ENCODE measurements around the gene ECHDC1.
"Not testable (repeated sequence)": the region's sequence is repeated elsewhere in the genome, so short reads cannot be mapped to it uniquely, and the experiment has no call there.

Gene ECHDC1, protein sequence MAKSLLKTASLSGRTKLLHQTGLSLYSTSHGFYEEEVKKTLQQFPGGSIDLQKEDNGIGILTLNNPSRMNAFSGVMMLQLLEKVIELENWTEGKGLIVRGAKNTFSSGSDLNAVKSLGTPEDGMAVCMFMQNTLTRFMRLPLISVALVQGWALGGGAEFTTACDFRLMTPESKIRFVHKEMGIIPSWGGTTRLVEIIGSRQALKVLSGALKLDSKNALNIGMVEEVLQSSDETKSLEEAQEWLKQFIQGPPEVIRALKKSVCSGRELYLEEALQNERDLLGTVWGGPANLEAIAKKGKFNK

GRCh38 chr6:127342946-127343808 is at the start of gene ECHDC1:
Gene ECHDC1, minus strand, starts transcription at chr6:127343609. Its CDS starts 12,581 bp downstream, at chr6:127331028.
- DNase-seq (ENCODE audit: low read depth): peak; percentile 56

DNA sequence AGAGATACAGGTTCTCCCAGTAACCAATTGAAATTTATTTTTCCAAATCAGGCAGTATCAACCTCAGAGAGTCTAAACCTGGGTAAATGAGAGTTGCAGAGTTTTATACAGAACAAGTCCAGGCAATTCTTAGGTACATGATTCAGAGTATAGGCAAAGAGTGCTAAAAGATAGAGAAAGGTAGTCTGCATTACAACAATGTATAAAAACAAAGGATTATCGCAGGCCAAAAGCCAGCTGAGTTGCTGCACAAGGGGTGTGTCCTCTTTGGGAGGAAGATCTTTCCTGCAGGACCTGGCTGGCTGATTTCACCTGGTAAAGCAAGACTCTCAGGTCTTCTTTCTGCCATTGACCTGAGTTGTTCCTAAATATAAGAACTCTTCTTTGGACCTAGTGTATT is 48.9 kb upstream of the ECHDC1 start:
- no peak for DNase-seq (ENCODE audit: low read depth)

GRCh38 chr6:127391094-127391953 is 47.9 kb upstream of the ECHDC1 start:
- no peak for DNase-seq (ENCODE audit: low read depth)

DNA sequence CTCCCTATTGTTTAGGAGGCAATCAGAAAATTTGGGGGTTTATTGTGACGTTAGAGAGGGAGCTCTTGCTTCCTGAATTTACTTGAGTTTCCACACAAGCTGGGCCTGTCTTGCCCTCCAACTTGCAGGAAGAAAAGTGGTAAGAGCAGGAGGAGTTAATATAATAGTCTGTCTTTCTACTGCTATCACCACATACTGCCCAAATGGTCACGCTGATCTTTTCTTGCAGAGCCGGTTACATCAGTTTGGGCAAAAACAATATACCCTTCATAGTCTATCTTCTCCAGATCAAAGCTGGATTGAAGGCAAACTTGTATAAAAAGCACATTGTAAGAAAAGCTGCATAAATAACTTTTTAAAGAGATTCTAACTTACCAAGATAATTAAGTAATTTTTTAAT is 46.3 kb upstream of the ECHDC1 start:
- no peak for DNase-seq (ENCODE audit: low read depth)

DNA sequence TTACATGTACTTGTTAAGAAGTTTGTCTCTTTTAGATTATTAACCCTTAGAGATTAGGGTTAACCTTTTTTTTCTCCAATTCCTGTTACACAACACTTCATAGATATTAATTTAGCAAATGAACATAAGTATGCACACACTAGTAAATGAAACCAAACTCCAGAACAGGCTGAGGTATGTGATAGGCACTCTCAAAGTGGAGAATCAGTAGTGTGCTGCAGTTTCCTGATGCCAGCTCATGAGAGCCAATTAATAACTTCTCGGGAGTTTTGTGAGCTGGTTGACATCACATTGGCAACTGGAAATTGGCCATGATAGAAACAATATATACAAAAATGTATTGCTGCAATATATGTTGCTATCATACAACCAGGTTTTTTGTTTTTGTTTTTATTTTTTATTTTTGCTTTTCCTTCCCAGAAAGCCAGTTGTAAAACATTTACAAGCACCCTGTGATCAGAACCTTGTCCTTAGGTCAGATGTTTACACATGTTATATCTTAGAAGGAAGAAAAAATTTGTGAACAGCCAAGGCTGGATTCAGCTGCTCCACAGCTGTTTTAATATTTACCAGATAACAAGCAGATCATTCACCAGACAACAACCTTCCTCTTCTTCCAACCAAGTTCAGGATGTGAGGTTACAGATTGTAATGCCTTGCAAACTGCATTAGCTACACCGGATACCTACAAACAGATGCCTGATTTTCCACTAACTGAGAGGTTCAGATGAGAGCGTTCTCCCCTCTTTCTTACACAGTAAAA is 42.4 kb upstream of the ECHDC1 start:
- DNase-seq (ENCODE audit: low read depth): no peak

- not testable (repeated sequence) for DNase-seq (ENCODE audit: low read depth)
These were observed 41.4 kb upstream of the ECHDC1 start for GRCh38 chr6:127384848-127385247.

DNA sequence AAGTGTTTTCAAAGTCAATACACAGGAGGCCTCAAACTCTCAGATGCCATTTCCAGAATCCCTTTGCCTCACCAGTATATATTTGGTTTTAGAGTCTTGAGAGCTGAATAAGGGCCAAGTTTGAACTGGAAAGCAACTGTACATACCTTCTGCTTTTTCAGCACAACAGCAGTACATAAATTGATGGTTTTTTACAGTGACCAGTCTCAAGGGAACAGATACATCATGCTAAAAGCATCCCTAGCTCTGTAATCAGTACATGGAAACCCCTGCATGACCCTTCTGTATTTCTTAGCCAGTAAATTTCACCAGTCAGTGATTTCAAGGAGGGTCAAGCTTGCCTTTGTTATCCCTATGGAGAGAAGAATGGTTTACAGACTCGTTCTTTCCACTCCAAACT is 40.6 kb upstream of the ECHDC1 start:
- peak; percentile 63 for DNase-seq (ENCODE audit: low read depth)

DNA sequence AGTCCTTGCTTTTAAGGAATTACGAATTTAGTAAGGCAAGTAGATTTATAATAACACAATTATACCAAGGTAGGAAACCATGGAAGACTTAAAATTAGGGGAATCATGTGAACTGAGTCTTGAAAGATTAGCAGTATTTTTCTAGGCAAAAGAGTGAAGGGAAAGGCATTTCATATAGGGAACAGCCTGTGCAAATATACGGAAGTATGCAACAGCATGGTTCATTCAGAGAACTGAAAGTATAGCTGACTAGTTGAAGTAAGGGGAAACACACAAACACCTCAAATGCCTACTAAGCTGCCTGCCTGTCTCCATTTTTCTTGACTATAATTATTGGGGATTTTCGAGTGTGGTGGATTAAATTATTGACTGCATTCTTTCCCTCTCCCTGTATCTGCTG is 39.0 kb upstream of the ECHDC1 start:
- no peak for DNase-seq (ENCODE audit: low read depth)

DNA sequence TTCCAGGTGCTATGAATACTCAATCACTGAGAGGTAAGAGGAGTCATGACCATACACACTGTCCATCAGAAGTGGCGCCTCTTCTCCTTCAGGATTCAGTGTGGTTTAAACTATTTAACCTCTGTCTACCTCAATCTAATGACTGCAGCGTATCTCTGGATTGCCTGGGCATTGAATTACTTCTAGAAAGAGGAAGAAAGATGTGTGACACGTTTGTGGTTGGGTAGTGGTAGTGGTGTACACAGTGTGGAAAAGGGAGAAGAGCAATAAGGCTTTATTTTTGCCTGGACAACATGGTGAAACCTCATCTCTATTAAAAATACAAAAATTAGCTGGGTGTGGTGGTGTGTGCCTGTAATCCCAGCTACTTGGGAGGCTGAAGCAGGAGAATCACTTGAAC is 38.0 kb upstream of the ECHDC1 start:
- DNase-seq (ENCODE audit: low read depth): no peak

GRCh38 chr6:127376685-127377084 is 33.3 kb upstream of the ECHDC1 start:
- no peak for DNase-seq (ENCODE audit: low read depth)

GRCh38 chr6:127367023-127367375 is 23.6 kb upstream of the ECHDC1 start:
- no peak for DNase-seq (ENCODE audit: low read depth)

- DNase-seq (ENCODE audit: low read depth): peak; percentile 96
These were observed 23.0 kb upstream of the ECHDC1 start for GRCh38 chr6:127366282-127367022.

DNA sequence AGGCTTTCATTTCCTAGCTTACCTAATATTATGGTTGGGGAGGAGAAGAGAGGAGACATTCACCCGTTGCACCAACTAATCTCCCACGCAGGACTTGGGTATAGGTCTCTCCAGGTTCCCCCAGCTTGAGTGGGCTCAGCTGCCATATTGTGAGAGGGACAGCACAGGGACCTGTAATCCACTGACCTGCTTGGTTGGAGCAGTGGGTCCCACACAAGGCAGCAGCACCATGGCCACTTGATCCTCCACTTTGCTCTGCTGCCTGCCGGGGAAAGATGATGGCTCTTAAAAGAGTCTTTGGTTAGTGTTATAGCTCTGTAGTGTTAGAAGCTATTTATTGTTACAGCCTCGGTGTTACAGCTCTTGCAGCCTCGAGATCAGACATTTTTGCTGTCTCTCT is 22.5 kb upstream of the ECHDC1 start:
- no peak for DNase-seq (ENCODE audit: low read depth)

- no peak for DNase-seq (ENCODE audit: low read depth)
These were observed 9.1 kb upstream of the ECHDC1 start for GRCh38 chr6:127352524-127352923.

DNA sequence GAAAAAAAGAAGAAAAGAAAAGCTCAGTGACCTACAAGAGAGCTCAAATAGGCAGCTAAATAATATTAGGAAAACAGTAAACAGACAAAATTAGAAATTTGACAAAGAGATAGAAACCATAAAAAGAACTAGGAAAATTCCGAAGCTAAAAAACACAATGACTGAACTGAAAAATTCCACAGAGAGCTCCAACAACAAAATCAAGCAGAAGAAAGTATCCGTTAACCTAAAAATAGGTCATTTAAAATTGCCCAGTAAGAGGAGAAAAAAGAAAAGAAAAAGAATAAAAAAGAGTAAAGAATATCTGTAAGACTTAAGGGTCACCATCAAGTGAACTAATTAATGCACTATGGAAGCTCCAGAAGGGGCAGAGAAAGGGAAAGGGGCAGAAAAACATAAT is 6.6 kb upstream of the ECHDC1 start:
- no peak for DNase-seq (ENCODE audit: low read depth)

DNA sequence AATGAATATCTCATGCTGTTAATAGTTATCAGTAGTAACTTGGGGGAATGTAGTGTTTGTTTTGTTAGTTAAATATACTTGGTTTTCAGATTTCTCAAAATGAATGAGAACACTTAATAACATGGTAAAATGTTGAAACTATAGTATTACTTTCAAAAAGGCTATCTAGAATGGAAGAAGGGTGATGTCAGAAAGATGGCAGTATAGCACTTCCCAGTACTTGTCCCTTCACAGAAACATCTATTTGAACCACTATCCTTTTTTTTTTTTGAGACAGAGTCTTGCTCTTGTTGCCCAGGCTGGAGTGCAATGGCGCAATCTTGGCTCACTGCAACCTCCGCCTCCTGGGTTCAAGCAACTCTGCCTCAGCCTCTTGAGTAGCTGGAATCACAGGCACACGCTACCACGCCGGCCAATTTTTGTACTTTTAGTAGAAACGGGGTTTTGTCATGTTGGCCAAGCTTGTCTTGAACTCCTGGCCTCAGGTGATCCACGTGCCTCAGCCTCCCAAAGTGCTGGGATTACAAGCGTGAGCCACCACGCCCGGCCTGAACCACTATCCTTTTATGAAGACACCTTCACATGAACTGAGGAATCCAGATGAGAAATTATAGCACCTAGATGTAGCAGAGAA is 4.7 kb upstream of the ECHDC1 start:
- DNase-seq (ENCODE audit: low read depth): no peak

- DNase-seq (ENCODE audit: low read depth): no peak
These were observed 3.8 kb upstream of the ECHDC1 start for GRCh38 chr6:127347178-127347577.

DNA sequence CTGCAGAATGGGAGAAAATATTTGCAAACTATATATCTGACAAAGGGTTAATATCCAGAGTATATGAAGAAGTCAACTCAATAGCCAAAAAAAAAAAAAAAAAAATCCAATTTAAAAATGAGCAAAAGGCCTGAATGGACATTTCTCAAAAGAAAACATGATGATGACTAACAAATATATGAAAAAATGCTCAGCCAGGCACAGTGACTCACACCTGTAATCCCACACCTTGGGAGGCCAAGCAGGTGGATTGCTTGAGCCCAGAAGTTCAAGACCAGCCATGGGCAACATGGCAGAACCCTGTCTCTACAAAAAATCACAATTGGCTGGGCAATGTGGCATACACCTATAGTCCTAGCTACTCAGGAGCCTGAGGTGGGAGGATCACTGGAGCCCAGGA is 2.1 kb upstream of the ECHDC1 start:
- DNase-seq (ENCODE audit: low read depth): no peak

DNA sequence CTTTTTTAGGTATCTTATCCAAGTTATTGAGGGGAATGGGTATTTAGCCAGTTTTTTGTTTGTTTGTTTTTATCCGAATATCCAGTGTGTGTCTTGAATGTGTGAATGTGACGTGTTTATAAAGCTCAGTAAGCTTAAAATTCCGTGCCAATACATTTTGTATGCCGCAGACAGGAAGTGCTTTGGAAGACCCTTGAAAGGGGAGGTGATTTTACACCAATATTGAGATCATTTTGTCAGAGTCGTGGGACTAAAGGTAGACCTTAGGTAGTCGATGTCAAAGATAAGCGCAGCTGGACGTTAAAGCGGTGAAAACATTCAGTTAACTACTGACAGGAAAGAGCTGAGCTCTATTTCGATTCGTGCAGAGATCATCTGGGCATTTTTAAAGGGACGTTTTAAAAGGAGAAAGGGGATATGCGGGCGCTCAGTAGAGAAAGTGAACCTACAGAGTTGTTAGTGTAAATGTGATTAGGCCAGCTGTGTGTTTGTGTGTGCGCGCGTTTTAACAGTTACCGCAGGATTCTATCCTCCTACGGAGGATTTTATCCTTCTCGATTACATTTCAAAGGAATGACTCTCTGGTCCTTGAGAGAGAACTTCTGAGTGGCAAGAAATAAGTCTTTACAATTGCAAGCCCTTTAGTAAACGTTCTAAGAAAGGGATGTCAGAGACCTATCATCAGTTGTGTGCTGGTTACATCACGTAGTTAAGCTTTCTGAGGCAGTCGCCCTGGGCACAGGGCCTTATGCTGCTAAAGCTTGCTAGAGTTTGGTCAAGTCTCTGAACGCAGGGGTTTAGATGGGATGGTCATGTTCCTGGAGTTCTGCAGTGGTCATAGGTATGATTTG is 625 bp upstream of the ECHDC1 start:
- no peak for DNase-seq (ENCODE audit: low read depth)

All from fibroblast of the conjunctiva (primary cell).